ENCODE data around the gene NR4A1.

NR4A1 gene

DNA sequence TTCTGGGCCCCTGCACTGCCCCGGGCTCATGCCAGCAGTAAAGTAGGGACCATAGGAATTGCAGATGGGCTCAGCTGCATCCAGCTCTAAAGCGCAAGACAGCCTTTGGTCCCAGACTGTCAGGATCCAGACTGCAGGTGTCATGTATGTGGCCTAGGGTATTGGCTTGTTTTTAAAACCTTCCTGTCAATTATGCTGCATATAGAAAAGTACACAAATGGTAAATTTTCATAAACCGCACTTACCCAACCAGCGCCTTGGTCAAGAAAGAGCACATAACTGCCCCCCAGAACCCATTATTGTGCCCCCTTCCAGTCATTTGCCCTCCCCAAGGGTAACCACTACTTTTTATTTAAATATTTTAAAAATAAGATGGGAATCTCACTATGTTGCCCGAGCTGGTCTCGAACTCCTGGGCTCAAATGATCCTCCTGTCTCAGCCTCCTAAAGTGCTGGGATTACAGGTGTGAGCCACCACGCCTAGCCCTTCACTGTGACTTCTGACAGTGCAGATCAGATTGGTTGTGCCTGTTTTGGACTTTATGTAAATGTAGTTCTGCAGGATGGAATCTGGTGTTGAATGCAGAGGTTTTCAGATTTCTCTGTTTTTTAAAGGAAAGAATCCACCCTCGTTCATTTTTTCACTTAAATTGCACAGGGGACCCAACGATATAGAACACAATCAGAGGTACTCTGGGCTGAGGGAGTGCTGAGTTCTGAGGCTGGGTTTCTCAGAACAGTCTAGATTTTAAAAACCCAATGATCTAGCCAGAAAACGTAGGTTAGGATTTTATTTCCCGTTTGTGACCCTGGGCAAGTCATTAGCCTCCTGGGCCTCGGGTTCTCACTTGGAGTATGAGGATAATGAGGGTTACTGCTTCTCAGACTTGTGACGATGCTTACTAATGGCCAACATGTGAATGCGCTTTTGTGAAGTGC, 6.7 kb downstream of the NR4A1 start:
- no peak for DNase-seq (ENCODE audit: low read depth in 1 of 2, low spot score in 1 of 2)

DNA sequence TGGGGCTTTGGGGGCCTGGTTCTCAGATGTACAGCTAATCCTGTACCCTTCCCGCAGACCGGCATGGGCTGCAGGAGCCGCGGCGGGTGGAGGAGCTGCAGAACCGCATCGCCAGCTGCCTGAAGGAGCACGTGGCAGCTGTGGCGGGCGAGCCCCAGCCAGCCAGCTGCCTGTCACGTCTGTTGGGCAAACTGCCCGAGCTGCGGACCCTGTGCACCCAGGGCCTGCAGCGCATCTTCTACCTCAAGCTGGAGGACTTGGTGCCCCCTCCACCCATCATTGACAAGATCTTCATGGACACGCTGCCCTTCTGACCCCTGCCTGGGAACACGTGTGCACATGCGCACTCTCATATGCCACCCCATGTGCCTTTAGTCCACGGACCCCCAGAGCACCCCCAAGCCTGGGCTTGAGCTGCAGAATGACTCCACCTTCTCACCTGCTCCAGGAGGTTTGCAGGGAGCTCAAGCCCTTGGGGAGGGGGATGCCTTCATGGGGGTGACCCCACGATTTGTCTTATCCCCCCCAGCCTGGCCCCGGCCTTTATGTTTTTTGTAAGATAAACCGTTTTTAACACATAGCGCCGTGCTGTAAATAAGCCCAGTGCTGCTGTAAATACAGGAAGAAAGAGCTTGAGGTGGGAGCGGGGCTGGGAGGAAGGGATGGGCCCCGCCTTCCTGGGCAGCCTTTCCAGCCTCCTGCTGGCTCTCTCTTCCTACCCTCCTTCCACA, 7.6 kb downstream of the NR4A1 start:
- DNase-seq (ENCODE audit: low read depth in 1 of 2, low spot score in 1 of 2): no peak

DNA sequence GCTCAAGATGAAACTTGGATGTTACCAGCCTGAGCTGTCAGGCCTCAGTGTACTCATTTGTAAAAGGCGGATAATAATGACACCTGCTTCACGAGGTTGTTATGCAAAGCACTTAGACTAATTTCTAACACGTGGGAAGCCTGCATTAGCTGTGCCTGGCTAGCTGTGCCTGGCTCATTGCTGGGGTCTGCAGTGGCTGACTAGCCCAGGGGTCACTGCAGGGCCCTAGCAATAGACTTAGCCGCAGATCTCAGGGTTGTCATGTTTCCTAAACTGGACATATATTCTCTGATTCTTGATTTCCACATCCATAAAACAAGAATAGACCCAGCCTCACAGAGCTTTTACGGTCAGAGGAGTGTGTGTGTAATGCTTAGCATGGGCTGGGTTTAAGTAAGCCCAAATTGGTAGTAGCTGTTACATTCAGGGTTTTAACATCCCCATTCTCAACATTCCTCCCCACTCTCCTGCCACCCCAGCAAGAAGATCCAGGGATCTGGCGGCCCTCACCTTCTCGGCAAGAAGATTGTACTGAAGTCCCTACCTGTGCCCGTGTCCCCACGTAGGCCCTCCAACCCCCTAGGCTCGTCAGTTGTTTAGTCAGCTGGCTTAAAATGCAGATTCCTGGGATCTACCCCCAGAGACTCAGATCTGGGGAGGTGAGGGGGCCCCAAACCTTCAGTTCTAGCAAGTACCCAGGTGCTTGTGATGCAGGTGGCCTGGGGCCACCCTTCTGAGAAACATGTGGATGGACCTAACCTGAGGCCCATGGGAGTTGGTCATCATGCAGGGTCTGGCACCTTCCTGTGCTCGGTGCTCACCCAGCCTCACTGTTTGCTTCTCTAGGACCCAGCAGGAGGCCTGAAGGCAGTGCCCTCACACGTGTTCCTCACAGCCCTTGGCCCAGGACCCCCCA, 8.6 kb downstream of the NR4A1 start:
- peak in 1 of 2 donors; percentile 44 for DNase-seq (ENCODE audit: low read depth in 1 of 2, low spot score in 1 of 2)

DNA sequence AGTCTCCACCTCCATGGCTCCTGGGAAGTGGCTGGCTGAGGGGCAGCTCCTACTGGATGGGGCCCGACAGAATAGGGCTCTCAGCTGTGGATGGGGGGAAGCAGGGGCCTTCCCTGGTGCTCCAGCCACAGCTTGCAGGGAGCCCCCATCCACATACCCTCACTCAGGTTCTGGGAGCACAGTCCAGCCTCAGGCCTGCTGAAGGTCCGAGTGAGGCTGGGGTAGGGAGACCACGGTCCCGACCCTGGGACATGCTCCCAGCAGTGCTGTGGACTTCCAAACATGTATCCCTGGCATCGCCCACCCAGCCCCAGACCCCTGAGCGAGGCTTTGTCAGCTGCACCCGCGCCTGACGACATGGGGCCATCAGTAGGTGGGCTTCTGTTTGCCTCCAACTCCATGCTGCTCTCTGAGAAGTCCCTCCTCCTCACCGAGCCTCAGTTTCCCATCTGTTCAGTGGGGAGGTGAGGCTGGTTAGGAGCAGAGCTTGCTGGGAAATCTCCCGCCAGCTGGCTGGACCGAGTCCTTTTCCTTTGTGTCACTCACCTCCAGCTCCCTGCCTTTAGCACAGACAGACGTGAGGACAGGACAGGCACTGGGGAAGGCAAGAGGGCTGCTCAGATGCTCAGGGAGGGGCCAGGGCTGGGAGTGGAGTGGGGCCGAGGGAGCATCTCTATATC, 9.4 kb downstream of the NR4A1 start:
- peak in 1 of 2 donors; percentile 34 for DNase-seq (ENCODE audit: low read depth in 1 of 2, low spot score in 1 of 2)

DNA sequence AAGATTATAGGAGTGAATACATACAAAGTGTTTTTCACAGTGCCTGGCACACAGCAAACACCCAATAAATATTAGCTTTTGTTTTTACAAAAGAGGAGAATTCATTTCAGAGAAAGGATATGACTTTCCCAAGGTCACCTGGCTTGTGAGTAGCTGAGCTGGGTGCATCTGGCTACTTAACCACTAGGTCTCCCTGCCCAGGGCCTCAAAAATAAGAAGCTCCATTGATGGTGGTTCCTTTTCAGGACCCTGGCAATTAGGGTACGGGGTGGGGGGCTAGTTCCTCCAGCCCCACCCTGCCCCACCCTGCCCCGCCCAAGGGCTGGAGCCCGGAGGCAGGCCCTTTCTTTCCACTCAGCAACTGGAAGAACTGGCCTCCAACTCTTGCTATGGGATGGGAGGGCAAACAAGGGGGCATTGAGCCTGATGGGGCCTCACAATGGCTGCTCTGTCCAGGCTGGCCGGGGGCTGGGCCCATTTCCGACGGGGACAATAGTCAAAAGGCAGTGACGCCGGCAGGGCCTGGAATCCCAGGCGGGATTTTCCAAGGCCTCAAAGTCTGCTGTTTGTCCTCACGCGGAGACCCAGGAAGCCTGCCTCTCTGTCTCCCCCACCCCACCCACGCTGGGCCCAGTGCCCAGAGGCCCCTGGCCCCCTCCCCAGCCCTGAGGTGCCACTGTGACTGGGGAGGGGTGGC, 10.4 kb downstream of the NR4A1 start:
- no peak for DNase-seq (ENCODE audit: low read depth in 1 of 2, low spot score in 1 of 2)

DNA sequence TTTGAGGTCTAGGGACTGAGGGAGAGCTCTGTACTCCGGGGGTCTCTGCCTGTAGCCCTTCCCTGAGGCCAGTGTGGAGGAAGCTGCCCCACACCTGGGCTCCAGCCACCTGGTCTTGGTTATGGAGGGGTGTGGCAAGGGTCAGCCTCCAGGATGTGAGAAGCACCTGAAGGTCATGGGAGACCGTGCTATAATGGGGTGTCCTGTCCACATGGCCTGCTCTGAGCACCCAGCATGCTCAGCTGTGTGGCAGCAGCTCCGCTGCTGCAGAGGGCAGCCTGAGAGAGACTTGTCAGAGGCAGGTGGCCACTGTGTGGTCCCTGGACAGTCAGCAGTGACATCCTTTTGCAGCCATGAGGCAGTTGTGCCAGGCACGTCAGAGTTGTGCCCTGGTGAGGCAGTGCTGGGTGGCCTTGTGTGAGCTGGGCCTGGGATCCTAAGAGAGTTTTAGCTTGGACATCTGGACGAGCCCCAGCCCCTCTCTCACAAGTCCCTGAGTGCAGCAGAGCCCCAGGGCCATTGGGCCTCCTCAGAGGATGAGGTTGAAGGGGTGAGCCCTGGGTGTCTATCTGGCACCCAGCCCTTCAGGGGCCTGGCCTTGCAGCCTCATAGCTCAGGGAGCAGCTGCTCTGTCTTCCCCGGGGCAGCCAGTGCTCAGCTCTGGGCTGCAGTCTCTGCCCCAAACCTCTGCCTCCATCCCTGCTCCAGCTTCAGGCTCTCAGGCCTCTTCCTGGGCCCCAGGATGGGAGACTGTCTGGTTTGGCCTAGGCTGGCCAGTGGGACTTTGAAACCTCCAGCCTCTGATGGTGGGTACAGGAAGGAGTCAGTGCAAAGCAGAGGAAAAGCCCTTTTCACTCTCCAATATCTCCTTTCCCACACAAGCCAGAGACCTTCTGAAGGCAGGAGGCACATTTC, 11.2 kb downstream of the NR4A1 start:
- DNase-seq (ENCODE audit: low read depth in 1 of 2, low spot score in 1 of 2): no peak

DNA sequence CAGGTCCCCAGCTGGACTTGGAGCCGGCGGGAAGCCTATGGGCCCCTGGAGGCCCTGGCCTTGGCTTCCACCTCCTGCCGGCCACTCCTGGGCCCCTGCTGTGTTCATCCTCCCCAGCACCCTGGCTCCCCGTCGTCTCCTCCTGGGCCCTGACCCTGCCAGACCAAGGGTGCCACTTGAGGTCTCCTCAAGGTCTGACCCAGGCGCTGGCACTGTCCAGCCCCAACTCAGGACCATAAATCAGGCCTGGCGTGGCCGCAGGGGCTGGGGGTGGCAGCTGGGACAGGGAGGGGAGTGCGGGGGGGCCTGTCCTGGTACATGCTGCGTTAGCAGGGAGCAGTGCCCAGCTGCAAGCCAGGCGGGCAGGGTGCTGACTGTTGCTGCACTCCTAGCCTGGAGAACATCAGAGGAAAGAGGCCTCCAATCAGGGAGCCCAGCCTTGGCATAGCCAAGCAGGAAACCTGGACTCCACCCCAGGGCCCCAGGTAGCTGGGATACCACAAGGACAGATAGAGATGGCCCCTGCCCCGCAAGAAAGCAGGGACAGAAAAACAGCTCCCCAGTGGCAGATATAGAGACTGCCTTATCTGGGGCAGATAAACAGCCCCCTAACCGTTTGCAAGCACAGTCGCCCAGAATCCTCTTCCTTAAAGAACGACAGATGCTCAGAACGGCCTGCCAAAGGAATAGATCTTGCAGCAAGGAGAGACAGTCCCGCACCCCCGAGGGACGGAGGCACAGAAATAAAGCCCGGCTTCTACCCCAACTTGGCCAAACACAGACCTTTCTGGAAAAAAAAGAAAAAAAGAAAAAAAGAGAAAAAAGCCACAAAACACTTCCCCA, 12.1 kb downstream of the NR4A1 start:
- DNase-seq (ENCODE audit: low read depth in 1 of 2, low spot score in 1 of 2): no peak

DNA sequence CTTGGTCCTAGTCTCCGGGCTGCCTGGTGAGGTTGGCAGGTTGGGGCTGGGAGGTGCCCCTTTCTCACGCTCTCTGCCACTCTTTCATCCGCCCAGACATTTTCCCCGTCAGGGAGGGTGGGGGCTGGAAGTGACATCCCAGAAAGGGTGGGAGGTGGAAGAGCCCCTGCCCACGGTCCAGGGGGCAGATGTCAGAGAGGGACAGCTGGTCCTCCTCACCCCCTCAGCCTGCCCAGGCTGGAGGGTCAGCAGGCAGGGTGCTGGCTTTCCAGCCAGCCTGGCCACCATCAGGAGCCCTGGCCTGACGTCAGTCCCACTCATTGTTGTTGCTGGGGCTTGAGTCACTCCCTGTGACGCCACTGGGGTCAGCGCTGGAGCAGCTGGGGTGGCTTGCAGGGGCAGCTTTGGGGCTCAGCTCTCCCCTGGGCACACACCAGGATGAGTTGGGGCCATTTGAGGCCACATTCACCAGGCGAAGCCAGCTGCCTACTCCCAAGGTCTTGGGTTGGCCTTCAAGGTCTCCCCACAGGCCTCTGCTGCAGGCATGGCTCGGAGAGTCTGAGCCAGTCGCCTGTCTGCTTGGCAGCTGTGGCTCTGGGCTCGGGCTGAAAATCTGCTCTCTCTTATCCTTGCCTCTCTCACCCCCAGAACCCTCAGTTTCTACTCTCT, 12.9 kb downstream of the NR4A1 start:
- no peak for DNase-seq (ENCODE audit: low read depth in 1 of 2, low spot score in 1 of 2)

DNA sequence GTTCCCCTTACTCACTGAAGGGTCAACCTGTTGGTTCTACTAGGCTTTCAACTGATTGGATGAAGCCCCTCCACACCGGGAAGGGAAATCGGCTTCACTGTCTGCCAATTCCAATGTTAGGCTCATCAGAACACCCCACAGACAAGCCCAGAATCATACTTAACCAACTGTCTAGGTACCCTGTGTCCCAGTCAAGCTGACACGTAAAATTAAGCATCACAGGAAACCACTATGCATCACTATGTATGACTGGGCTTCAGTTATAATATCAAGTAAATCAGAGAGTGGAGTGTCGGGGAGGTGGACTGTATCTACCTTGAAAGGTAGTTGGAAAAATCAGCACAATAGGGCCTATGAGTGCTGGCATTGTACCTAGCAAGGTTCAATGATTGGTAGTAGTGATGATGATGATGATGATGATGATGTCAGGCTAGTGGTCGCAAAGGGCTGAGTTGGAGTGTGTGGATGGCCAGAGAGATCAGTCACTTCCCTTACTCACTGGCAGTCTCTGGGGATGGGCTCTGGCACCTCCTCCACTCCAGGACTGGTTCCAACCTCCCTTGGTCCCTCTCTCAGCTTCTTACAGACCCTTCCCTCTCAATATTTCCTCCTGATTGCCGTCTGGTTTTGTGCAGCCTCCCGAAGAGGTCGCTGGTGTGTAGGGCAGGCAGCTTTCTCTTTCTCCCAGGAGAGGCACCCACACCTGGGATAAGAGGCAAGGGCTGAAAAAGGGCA, 15.3 kb downstream of the NR4A1 start:
- DNase-seq (ENCODE audit: low read depth in 1 of 2, low spot score in 1 of 2): no peak

DNA sequence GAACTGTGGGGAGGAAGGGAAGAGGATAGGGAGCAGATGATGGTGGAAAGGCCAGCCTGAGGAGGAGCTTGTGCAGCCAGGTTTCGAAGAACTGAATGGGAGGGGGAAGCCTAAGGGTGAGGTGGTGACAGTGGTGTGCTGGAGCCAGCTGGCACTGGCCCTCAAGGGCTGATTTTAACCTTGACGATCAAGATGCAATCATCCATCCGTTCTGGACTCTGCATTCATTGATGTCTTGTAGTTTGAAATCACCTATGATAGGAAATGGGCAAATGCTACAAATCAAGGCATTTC, 15.8 kb downstream of the NR4A1 start:
- DNase-seq (ENCODE audit: low read depth in 1 of 2, low spot score in 1 of 2): no peak

DNA sequence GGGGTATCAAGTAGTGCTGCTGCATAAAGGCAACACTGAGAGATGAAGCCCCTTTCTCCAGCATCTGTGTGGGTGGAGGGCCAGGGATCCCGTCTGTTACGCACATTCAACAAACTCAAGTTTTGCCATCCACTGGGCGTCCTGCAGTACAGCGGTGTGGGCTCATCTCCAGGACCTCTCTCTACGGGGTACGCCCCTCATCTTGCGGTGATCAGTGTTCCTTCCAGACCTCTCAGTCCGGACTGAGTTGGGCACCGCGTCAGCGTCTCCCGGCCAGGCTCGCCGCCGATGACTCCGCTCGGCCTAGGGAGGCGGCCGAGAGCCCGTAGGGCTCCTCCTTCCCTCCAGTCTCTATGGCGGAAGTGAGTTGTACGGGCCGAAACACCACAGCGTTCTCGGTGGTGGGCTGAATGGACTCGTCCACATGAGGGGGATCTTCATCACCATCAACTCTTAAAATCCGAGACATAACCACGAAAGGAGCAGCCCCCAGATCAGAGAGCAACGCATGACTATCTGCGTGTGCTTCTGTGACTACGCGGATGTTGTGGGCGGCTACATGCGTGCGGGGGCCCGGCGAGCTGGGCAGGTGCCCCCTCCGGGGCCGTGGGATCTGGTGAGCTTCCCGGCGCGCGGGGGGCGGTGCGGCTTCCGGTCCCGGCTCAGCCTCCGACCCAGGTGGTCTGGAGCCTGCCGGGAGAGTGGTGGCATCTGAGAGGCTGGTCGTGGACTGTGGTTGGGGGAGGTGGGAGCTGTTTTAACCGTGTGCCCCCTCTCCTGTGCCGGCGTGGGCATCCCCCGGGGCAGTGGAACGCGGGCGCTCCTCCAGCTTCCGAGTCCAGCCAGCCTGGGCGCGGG, 18.3 kb downstream of the NR4A1 start, which contains the start of gene ATG101:
Gene ATG101 (plus strand): TSS at position 652 of the 858 bp plus-strand sequence. CDS start 3,673 bp downstream, outside the sequence.
- peak; percentile 70 to 72 for DNase-seq (ENCODE audit: low read depth in 1 of 2, low spot score in 1 of 2)

DNA sequence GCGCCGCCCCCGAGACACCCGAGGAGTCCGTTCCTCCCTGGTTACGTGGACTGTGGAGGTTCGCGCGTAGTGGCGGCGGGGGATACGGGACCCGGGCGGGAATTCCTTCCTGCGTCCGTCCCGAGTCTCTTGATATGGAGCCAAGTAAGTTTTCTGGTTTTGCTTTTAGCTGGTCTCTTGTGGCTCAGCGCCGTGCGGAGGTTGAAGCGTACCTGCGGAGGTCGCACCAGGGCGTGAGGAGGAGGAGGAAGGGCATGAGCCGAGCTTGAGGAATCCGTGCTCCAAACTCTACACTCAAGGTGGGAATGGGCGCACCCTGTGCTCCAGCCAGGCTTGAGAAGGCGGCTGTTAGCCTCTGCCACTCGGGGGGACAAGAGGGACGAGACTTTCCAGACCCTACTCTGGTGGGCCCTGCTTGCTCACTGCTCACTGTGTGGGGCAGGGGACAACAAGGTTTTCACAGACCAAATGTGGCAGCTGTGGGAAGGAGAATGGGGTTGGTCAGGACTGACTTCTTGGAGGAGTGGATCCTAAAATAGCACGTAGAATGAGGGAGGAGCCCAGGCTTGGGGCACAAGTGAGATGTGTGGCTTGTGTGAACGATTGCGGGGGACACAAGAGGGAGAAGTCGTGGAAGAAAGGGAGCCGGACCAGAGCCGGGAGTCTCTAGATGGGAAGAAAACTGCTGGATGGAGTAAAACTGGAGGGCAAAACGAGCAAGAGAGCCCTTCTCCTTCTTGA, 19.1 kb downstream of the NR4A1 start:
- DNase-seq (ENCODE audit: low read depth in 1 of 2, low spot score in 1 of 2): no peak

DNA sequence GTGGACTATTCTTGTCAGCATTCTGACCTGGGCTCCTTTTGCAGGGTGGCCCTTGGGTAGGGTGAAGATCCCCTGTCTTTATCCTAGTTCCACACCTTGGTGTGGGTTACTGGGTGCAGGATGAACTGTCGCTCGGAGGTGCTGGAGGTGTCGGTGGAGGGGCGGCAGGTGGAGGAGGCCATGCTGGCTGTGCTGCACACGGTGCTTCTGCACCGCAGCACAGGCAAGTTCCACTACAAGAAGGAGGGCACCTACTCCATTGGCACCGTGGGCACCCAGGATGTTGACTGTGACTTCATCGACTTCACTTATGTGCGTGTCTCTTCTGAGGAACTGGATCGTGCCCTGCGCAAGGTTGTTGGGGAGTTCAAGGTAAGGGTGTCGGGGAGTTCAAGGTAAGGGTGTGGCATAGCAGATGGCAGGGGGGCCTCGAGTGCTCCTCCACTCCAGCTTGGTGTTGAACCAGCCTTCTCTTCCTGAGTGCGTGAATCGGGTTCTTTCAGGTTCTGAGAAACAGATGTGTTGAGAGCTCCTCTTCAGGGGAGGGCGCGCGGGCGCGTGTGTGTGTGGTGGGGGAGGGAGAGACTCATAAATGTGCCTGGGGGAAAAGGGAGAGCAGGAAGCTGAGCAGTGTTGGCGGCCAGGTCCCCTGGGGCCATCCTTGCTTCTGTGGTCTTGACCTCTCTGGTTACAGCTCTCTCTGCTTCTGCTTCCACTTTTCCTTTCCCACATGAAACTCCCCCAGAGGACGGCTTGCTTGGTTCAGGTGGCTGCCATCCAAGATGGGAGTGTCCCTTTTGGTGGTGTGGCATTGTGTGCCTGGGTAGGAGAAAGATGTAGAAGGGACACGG, 22.5 kb downstream of the NR4A1 start:
- DNase-seq (ENCODE audit: low read depth in 1 of 2, low spot score in 1 of 2): no peak

DNA sequence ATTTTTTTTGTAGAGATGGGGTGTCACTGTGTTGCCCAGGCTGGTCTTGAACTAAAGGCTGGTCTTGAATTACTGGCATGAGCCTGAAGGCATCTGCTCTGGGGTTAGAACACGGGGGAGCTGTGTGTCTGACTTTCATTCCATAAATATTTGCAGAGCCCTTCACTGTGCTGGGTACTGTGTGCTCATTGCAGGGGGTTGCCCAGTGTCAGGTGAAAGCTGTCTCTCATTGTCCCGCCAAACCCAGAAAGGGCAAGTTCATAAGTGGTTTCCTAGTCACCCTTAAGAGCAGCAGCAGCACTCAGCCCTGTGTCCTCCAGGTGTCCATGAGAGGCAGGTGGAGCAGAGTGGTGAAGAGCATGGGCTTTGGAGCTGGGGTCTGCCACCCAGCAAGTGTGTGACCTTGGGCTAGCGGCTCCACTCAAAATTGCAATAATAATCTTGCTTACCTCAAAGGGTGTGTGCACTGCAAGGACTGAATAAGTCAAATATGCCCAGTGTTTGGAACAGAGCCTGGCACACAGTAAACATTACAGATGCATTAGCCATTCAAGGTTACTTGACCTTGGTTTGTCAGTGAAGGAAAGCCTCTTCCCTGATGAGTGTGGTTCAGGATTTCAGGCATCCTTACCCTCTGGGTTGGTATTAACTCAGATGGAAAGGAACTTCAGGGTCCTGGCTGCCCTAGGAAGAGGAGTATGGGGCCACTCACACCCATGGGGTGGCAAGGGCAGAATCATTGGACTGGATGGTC, 23.9 kb downstream of the NR4A1 start:
- DNase-seq (ENCODE audit: low read depth in 1 of 2, low spot score in 1 of 2): no peak

Measured in stimulated activated CD4-positive, alpha-beta T cell treated with anti-CD3 and anti-CD28 coated beads, Interleukin-15, amount 100 ng/mL, for 1 hour (primary cell).